Measurements from ENCODE around the gene ROCK1.
"Not testable (repeated sequence)": the region's sequence is repeated elsewhere in the genome, so short reads cannot be mapped to it uniquely, and the experiment has no call there.

ROCK1 gene

DNA sequence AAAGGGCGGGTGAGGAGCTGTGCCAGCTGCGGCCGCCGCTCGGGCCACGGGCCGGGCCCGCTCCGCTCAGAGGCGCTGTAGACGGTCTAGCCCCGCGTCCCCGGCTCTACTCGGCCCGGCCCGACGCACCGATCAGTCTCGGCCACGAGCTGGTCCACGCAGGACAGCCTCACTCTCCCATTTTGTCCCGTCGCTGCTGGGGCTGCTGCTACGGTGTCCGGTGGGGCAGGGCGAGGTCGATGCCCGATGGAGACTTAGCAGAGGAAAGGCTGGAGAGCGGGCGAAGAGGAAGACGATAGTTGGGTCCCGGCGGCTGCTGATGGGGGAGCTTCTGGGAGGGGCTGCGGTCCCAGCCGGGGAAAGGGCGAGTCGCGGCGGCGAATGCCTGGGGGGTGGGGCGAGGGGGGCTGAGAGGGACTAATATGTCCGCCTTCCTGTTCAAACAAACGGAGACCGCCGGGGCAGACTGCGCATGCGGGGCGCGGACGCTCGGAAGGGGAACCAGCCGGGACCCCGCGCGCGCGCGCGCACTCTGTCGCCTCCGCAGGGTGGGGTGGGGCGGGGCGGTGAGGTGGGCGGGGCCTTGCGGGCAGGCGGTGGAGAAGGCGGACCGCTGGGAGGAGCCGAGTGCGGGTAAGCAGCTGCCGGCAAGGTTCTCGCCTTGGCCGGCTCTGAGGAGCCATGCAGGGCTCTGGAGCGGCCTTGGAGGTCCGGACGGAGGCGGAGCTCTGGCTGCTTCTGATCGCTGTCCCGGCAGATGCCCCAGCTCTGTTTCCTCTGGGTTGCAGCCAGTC, at the start of gene ROCK1:
TSS of gene ROCK1 (minus strand) at position 468 of the 794 bp plus-strand sequence. CDS start 903 bp downstream, outside the sequence.
- DNase-seq, result peak; percentile 94 to 96

DNA sequence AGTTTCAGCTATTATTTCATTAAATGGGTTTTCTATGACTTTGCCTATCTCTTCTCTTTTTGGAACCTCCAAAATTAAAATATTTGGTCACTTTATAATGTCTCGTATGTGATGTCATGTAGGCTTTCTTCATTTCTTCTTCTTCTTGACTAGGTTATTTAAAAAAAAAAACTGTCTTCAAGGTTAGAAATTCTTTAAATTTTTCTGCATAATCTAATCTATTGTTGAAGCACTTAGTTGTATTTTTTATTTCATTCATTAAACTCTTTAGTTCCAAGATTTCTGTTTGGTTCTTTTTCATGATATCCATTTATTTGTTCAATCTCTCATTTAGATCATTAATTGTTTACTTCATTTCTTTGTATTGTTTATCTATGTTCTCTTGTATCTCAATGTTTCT, 43.8 kb upstream of the ROCK1 start:
- no peak for DNase-seq

DNA sequence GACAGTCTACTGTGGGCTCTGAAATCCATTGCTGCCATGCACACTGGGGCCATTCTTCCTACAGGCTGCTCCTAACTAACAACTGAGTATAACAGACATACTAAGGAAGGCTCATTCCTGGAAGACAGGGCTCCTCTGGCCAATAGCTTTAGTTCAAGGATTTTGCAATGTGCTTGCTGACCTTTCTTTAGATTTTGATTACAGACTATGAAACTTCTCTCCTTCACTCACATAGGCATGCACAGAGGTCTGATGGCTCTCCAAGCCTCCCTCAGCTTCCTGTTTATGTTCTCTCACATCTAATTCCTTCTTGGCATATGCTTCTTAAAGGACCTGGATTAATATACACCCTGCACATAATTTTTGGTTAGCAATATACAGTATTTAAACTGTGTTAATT, 34.4 kb upstream of the ROCK1 start:
- no peak for DNase-seq

DNA sequence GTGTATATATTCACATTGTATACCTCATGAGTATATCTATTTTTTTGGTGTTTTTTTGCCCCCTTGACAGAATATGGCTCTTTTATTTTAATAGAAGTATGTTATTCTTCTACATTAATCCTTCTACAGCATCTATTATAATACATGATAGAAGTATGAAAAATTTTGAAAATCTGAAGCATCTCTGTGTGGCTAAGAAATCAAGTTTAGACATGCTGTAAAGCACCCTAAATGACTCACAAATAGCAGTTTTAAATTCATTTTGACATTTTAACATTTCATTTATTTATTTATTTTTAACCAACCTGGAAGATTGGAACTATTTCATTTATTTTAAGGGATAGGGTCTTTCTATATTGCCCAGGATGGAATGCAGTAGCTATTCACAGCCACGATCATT, 33.8 kb upstream of the ROCK1 start:
- no peak for DNase-seq

DNA sequence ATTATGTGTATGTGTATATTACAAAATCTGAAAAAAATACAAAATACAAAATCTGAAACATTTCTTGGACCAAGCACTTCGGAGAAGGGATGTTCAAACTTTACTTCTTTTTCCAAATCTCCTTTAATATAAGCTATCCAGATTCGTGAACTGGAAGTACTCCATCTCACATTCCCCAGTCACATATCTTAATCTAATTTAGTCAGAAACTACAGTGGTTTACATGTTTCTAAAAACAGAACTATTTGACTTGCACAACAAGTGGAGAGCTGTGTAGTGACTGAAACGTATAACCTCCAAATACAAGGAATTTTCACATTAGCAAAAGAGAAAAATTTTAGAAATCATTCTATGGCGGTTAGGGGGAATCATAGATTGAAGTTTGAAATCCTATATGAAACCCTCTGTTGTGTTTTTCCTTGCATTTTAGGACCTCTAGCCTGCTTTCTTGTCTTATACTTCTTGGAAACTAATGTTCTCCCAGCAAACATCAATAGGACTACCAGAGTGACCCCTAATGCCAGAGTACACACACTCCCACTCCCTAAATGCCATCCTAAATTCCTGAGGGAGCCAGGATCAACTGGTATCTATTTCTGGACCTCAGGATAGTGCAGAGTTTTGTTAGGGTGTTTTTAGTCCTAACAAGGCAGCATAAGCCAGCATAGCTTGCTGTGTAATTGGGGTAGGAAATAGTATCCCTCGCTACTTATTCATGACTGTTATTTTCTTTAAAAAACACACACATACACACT, 30.2 kb upstream of the ROCK1 start:
- DNase-seq, result no peak

DNA sequence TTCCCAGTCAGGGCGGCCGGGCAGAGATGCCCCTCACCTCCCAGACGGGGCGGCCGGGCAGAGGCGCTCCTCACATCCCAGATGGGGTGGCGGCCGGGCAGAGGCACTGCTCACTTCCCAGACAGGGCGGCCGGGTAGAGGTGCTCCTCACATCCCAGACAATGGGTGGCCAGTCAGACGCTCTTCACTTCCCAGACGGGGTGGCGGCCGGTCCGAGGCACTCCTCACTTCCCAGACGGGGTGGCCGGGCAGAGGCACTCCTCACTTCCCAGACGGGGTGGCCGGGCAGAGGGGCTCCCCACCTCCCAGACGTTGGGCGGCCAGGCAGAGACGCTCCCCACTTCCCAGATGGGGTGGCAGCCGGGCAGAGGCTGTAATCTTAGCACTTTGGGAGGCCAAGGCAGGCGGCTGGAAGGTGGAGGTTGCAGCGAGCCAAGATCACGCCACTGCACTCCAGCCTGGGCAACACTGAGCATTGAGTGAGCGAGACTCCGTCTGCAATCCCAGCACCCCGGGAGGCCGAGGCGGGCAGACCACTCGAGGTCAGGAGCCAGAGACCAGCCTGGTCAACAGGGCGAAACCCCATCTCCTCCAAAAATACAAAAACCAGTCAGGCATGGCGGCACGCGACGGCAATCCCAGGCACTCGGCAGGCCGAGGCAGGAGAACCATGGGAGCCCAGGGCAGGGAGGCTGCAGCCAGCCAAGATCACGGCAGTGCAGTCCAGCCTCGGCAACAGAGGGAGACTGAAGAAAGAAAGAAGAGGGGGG, 26.3 kb upstream of the ROCK1 start:
- DNase-seq, result not testable (repeated sequence)

DNA sequence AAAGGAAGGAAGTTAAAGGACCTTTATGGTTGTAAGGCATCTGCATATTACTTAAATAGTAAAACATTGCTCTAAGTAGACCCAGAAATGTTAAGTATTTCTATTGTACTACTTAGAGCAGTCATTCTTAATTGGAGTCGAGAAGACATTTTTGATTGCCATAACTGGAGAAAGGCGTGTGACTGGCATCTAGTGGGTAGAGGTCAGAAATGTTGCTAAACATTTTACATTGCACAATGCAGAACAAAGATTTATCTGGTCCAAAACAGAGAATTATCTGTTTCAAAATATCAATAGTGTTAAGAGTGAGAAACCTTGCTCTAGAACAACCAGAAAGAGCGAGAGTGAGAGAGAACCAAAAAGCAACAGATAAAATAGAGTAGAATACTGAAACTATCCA, 23.3 kb upstream of the ROCK1 start:
- no peak for DNase-seq

DNA sequence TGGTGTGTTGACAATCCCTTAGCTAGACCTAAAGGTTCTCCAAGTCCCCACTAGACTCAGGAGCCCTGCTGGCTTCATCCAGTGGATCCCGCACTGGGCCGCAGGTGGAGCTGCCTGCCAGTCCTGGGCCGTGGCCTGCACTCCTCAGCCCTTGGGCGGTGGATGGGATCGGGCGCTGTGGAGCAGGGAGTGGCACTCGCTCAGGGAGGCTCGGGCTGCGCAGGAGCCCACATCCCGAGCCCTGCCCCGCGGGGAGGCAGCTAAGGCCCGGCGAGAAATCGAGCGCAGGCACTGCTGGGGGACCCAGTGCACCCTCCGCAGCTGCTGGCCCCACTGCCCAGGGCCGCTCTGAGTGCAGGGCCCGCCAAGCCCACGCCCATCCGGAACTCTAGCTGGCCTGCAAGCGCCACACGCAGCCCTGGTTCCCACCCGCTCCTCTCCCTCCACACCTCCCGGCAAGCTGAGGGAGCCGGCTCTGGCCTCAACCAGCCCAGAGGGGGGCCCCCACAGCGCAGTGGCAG, 20.8 kb upstream of the ROCK1 start:
- no peak for DNase-seq

DNA sequence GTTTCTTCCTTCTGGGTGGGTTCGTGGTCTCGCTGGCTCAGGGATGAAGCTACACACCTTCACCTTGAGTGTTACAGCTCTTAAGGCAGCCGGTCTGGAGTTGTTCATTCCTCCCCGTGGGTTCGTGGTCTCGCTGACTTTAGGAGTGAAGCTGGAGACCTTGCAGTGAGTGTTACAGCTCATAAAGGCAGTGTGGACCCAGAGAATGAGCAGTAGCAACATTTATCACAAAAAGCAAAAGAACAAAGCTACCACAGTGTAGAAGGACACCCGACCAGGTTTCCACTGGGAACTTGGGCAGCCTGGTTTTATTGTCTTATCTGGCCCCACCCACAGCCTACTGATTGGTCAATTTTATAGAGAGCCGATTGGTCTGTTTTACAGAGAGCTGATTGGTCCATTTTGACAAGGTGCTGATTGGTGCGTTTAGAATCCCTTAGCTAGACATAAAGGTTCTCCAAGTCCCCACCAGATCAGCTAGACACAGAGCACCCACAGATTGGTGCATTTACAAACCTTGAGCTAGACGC, 20.1 kb upstream of the ROCK1 start:
- DNase-seq, result no peak

DNA sequence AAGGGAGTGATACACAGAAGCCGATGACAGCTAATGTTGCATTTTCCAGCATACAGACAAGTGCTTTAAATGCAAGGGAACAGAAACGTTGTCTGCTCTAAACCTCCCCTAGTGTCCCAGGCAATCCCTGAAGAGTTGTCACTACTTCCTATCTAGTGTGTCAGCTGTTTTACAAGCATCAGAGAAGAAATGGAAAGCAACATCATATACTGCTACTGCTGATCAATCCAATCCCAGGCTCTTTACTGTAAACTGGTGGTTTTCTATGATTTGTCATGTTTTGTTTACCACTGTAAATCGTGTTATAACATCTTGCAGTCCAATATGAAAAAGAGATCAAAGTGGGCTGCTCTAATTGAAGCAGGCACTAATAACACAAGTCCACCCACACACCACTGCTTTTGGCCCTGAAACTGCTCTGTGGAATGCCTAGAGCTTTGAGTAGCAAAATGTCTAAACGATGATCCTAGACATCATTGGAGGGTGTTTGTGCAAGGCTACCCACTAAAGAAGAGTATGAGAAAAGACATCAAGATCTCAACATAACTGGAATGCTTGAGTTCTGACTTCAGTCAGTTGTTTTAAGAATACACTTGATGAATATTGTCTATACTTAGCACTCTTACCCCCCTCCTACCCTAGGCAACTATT, 18.1 kb upstream of the ROCK1 start:
- no peak for DNase-seq

DNA sequence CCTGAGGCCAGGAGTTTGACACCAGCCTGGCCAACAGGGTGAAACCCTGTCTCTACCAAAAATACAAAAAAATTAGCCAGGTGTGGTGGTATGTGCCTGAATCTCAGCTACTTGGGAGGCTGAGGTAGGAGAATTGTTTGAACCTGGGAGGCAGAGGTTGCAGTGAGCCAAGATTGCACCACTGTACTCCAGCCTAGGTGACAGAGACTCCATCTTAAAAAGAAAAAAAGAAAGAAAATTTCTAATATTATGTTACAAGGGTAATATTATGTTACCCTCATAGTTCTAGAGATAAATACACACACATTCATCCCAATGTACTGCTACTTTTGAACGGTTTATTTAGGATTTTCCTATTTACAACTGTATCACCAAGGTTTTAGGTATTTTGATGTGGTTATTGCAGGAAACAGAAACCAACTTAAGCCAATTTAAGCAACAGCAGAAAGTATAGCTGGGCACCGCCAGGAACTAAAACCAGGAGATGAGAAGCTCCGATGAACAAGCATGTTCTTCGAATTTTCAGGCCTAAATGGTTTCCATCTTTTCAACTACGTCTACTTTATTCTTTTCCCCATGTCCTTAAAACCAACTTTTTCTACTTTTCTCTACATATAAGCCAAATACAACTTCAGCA, 11.8 kb upstream of the ROCK1 start:
- DNase-seq, result no peak

DNA sequence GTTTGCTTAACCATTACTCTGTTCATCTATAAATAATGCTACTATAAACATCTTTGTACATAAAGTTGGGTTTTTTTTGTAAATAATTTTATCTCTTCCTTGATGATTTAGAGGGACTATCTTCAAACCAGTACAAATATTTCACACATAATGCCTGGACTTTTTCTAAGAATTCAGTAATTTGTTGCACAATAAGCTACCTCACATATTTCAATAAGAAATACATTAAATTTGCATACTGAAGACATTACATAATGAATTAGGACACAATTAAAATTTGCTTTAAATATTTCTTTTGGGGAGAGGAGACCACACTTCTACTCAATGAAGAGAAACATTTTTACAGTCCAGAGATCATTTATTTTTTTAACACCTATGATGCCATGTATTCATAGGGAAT, 7.2 kb upstream of the ROCK1 start:
- no peak for DNase-seq

DNA sequence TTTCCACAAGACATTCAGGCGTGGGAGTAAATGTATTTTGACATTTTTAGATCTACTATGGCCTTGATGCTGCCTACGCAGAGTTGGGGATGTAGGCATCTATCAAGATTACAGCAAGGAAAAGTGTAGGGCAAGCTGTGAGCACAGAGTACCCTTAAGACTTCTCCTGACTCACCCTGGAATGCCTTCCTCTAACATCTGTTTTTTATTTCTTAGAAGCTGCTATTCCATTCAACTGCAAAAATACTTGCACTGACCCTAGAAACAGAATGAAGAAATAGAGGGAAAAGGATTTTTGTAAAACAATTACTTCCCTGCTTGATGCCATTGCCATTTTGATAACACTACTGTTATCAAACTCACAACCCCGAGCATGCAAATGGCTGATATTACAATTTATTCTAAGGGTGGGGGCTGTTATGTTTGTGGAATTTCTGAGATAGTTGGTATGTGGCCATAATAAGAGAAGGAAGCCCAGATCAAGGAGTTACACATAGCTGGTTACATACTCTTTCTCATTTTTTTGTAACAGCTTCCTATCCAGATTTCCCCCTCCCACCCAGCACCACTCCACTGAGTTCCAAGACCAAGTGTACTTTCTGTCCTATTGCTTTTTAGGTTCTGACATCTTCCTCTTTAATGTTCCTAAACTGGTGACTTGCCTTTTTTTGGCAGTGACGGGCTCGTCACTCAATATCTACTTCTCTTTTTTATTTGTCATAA, 6.0 kb upstream of the ROCK1 start:
- no peak for DNase-seq

DNA sequence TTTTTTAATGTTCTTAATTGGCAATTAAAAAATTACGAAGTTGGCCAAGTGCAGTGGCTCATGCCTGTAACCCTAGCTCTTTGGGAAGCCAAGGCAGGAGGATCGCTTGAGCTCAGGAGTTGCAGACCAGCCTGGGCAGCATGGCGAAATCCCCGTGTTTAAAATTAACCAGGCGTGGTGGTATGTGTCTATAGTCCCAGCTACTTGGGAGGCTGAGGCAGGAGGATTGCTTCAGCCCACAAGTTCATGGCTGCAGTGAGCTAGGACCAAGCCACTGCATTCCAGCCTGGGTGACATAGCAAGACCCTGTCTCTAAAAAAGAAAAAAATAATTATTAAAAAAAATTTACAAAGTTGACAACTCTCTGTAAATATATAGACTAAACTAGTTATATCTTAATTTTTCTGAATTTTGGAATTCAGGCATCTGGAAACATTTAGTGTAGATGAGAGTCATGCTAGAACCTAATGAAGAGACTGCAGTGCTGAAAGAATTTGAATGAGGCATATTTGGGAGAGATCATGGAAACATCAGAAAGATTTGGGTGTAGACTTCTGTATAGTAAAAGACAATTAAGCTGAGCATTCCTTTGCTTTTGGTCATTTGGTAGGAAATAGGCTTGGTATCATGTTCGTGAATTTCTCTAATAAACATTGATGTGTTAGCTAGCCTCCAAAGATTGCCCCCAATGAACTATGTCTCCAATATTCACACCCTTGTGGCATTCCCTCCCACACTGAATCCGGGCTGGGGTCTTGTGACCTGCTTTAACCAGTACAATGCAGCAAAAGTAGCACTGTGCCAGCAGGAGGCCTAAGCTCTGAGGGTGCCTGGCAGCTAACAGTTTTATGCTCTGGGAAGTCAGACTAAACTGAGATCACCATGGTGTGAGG, 4.2 kb upstream of the ROCK1 start:
- DNase-seq, result no peak

DNA sequence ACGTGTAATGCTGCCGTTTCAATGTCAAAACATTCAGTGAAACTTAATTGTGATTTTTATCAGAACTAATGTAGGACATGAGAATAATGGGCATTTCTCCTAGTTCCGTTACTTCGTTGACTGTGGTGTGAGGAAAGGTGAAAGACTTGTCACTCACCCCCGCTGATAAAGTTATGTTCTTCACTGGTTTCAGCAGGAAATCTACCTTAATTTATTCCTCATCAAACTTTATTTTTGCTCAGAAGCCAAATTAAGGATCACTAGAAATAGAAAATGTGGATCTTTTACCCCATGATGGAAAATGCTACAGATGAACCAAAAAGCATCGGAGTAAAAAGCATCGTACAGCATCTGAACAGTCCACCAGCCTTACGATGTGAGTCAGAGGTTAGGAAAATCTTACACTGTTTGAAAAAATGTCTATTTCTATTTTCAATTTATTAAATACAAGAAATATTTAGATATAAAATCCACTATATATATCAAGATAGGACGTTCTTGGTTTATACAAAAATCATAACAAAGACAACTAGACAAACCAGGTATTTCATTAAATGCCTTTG, 1.0 kb upstream of the ROCK1 start:
- DNase-seq, result no peak

DNA sequence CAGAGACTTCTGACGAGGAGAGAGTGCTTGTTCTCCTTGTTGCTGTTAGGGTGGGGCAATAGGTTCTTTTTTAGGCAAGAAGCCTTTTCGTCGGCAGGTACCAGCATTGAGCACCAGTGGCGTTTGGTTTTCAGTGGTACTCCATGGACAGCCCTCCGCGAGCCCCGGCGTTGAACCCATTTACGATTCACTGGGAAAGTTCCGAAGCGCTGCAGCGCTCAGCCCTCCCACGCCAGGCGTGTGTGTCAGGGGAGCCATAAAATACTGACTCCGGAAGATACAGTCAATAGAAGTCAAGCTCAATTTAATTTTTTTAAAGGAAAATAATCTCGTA, 494 bp upstream of the ROCK1 start:
- DNase-seq, result peak in 1 of 2 experiments; percentile 72

DNA sequence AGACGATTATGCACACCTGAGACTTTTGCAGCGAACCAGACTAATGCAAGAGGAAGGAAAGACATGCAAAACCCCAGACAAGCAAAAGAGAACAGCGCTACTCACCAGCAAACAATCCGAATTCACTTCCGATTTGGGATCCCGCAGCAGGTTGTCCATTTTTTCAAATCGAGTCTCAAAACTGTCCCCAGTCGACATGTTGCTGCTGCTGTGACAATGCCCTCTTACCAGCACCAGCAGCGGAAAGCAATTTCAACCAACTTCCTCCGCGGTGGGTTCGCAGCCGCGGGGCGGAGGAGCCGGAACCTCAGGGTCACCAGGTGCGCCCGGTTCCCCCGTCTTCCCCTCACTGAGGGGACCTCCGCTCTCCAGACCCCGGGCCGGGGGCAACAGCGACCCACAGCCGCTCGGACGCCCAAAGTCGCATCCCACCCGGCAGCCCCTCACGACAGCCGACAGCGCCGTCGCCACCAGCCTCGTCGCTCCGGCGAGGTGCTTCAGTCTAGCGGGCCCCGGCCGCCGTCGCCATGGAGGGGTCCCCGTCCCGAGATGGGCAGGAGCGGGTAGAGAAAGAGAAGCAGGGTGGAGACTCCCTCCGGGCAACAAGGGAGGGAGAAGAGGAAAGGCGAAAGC, 784 bp downstream of the ROCK1 start:
- peak in 1 of 2 experiments; percentile 21 for DNase-seq

DNA sequence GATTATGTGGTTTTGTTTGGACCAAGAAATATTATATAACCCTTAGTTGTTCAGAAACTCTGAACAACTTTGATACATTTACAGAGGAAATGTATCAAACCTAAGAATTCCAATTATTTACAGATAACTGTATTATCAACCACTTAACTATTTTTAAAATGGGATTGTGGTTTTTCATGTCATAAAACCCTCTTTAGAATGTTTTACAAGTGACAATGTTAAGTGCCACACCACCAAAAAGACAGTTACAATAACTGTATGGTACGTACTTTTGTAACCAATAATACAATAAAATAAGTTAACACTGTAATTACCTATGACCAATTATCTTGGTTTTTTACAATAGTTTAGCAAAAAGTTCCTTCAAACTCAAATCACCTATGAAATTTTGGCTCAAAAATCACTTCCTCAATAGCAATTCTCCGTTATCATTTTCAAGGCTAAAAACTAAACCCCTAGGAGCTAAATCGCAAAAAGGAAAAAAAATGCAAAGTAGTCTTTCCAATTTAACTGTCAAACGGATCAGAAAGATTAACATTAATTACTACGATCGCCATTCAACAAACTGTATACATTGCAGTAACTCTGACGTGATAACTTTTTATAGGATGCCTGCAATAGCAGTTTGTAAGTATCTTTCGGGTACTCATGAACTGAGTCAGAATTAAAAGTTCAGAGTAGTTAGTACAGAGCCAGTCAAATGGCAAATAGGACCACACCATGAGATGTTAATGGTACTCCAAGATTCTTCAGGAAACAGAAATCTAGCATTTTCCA, 1.5 kb downstream of the ROCK1 start:
- no peak for DNase-seq

DNA sequence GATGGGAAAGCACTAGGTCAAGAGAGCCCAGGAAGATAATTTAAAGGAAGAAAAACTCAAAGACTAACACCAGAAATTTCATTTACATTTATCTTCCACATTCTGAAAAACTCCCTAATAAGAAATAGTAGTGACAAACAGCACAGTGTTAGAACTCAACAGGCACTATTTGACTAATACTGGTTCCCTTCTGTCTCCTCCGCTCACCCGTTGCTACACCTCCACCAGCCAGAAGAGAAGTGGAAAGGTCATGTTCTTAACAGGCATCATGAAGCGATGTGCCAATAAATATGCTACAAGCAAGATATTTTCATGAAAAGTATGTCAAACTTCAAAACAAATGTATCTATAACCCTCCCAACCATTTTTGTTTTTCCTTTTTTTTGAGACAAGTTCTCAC, 5.7 kb downstream of the ROCK1 start:
- DNase-seq, result no peak

All from NCI-H1930 (cell line).